Vagina (tissue), 2 donors: Measurements from ENCODE around the gene MUTYH.

Source experiments
- POLR2A ChIP-seq, 2 donors: fragments of 450-650 bp; IDR thresholded peaks; one replicate each; pipeline ENCODE4 v1.6.1; 2017; ENCODE audit warnings: antibody characterized with exemption in 2 of 2, mild to moderate bottlenecking in 2 of 2, moderate library complexity in 2 of 2
- TF ChIP-seq, protein P1 (sequence below), 3 experiments: fragments of 450-650 bp in 2 of 3; fragments of 200-600 bp in 1 of 3; sonication (generic) in 1 of 3; IDR thresholded peaks; one replicate each; pipeline ENCODE4 v1.5.1; 2017 to 2019; ENCODE audit warnings: antibody characterized with exemption in 3 of 3, mild to moderate bottlenecking in 2 of 3, moderate library complexity in 2 of 3

DNA sequence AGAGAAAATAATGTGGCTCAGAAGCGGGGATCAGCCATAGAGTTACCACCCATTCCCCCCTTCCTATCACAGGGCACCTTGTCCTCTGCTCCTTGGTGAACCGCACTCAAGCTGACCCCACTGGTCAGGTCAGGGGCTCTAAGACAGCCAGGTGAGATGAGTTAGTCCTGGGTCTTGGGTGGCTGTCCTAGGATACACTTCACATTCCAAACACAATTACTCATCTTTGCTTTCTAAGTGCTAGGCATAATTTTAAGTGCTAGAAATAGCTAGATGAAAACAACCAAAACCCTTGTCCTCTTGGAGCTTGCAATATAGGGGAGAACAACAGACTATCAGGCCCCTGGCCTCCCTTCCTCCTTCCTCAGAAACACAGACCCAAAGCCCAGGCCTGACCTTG lies 7.8 kb upstream of the MUTYH start:
- TF ChIP-seq, protein P1, sequence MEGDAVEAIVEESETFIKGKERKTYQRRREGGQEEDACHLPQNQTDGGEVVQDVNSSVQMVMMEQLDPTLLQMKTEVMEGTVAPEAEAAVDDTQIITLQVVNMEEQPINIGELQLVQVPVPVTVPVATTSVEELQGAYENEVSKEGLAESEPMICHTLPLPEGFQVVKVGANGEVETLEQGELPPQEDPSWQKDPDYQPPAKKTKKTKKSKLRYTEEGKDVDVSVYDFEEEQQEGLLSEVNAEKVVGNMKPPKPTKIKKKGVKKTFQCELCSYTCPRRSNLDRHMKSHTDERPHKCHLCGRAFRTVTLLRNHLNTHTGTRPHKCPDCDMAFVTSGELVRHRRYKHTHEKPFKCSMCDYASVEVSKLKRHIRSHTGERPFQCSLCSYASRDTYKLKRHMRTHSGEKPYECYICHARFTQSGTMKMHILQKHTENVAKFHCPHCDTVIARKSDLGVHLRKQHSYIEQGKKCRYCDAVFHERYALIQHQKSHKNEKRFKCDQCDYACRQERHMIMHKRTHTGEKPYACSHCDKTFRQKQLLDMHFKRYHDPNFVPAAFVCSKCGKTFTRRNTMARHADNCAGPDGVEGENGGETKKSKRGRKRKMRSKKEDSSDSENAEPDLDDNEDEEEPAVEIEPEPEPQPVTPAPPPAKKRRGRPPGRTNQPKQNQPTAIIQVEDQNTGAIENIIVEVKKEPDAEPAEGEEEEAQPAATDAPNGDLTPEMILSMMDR (IDR thresholded peaks at IDR 0.05), result no peak
- no peak for TF ChIP-seq POLR2A (IDR thresholded peaks at IDR 0.05)
